OCI-LY3 (cell line): ENCODE data around the gene NAV1.

Experiments used
- EZH2phosphoT487 ChIP-seq: fragments of 200-600 bp; shearing (Covaris generic); IDR thresholded peaks from 2 replicates; pipeline ENCODE4 v1.6.1; 2018; ENCODE audit warnings: antibody characterized with exemption, mixed run types, low read depth
- TF ChIP-seq, protein P1 (sequence below): fragments of 200-600, 300-600 bp; sonication (generic); IDR thresholded peaks from 2 replicates; pipeline ENCODE4 v1.5.1; 2014; ENCODE audit warnings: antibody characterized with exemption, low read length, low read depth

GRCh38 chr1:201537028-201537427, 1.9 kb upstream of the NAV1 start:
- TF ChIP-seq, protein P1, sequence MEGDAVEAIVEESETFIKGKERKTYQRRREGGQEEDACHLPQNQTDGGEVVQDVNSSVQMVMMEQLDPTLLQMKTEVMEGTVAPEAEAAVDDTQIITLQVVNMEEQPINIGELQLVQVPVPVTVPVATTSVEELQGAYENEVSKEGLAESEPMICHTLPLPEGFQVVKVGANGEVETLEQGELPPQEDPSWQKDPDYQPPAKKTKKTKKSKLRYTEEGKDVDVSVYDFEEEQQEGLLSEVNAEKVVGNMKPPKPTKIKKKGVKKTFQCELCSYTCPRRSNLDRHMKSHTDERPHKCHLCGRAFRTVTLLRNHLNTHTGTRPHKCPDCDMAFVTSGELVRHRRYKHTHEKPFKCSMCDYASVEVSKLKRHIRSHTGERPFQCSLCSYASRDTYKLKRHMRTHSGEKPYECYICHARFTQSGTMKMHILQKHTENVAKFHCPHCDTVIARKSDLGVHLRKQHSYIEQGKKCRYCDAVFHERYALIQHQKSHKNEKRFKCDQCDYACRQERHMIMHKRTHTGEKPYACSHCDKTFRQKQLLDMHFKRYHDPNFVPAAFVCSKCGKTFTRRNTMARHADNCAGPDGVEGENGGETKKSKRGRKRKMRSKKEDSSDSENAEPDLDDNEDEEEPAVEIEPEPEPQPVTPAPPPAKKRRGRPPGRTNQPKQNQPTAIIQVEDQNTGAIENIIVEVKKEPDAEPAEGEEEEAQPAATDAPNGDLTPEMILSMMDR = no peak
- TF ChIP-seq EZH2phosphoT487 = no peak
